Neural cell (in vitro differentiated cells): ENCODE measurements around the gene PCSK4. TPM values are rescaled to one million over a fixed set of nuclear protein-coding genes. Genes with fewer than 3 reads are reported as not detected.

Experiments used
- H2AFZ ChIP-seq: fragments of 200-600, 300-800 bp; sonication (generic), shearing (Covaris generic); 2 replicates; pipeline ENCODE4 v1.6.0; 2014; ENCODE audit warnings: low read depth, mild to moderate bottlenecking, antibody characterized with exemption, low read length, moderate library complexity
- H3F3A ChIP-seq: fragments of 200-600 bp; shearing (Covaris generic); 2 replicates; pipeline ENCODE4 v1.6.1; 2016; ENCODE audit warnings: mild to moderate bottlenecking, moderate library complexity, mixed read lengths, antibody characterized with exemption, low read length; ENCODE audit not compliant: insufficient read depth, poor library complexity, severe bottlenecking
- H3K27ac ChIP-seq: fragments of 200-600, 300-800 bp; sonication (generic), shearing (Covaris generic); 2 replicates; pipeline ENCODE4 v1.5.1; 2014; ENCODE audit warnings: mild to moderate bottlenecking, low read length, moderate library complexity
- H3K27me3 ChIP-seq: fragments of 300-800, 200-600 bp; sonication (generic), shearing (Covaris generic); 2 replicates; pipeline ENCODE4 v1.6.0; 2014; ENCODE audit warnings: mild to moderate bottlenecking, low read depth, low read length, moderate library complexity; ENCODE audit not compliant: insufficient read depth
- H3K36me3 ChIP-seq: fragments of 300-800, 200-600 bp; sonication (generic), shearing (Covaris generic); 2 replicates; pipeline ENCODE4 v1.5.1; 2014; ENCODE audit warnings: mild to moderate bottlenecking, antibody characterized with exemption, low read length, moderate library complexity; ENCODE audit not compliant: insufficient read depth
- H3K4me2 ChIP-seq: fragments of 300-800, 200-600 bp; sonication (generic), shearing (Covaris generic); 2 replicates; pipeline ENCODE4 v1.6.0; 2014; ENCODE audit warnings: mild to moderate bottlenecking, low read length
- H3K4me3 ChIP-seq: fragments of 300-800, 200-600 bp; sonication (generic), shearing (Covaris generic); 2 replicates; pipeline ENCODE4 v1.5.1; 2014; ENCODE audit warnings: mild to moderate bottlenecking, low read length, moderate library complexity
- H3K79me2 ChIP-seq: fragments of 200-600 bp; shearing (Covaris generic); replicated peaks from 2 replicates; pipeline ENCODE4 v1.6.0; 2014; ENCODE audit warnings: mild to moderate bottlenecking, low read length, moderate library complexity; ENCODE audit not compliant: insufficient read depth
- H3K9ac ChIP-seq: fragments of 300-800, 200-600 bp; sonication (generic), shearing (Covaris generic); 2 replicates; pipeline ENCODE4 v1.6.1; 2016; ENCODE audit warnings: mild to moderate bottlenecking, low read length, mixed read lengths
- H3K9me2 ChIP-seq: fragments of 200-600 bp; shearing (Covaris generic); 2 replicates; pipeline ENCODE4 v1.6.1; 2016; ENCODE audit warnings: mild to moderate bottlenecking, low read length, mixed read lengths; ENCODE audit not compliant: insufficient read depth
- H3K9me3 ChIP-seq: fragments of 200-600, 300-800 bp; sonication (generic), shearing (Covaris generic); 2 replicates; pipeline ENCODE4 v1.6.1; 2016; ENCODE audit warnings: mild to moderate bottlenecking, mixed run types, low read length, moderate library complexity, mixed read lengths
- H4K20me1 ChIP-seq: fragments of 200-600 bp; shearing (Covaris generic); 2 replicates; pipeline ENCODE4 v1.6.1; 2016; ENCODE audit warnings: mild to moderate bottlenecking, mixed run types; ENCODE audit not compliant: insufficient read depth
- EP300 ChIP-seq: fragments of 450-650 bp; conservative IDR thresholded peaks from 2 replicates; pipeline ENCODE4 v1.6.1; 2014; ENCODE audit warnings: antibody characterized with exemption, mild to moderate bottlenecking, moderate library complexity; ENCODE audit not compliant: poor library complexity, severe bottlenecking
- EZH2 ChIP-seq: fragments of 200-600, 300-800 bp; shearing (Covaris generic), sonication (generic); IDR thresholded peaks from 2 replicates; pipeline ENCODE4 v1.6.1; 2014; ENCODE audit warnings: antibody characterized with exemption, low read length, borderline replicate concordance, mild to moderate bottlenecking; ENCODE audit not compliant: insufficient read depth, poor library complexity, severe bottlenecking
- MXI1 ChIP-seq: fragments of 450-650 bp; conservative IDR thresholded peaks from 2 replicates; pipeline ENCODE4 v1.6.1; 2014; ENCODE audit warnings: antibody characterized with exemption, mild to moderate bottlenecking; ENCODE audit not compliant: poor library complexity, severe bottlenecking
- POLR2AphosphoS5 ChIP-seq: IDR thresholded peaks from 2 replicates; pipeline ENCODE4 v1.6.1; 2012
- RAD21 ChIP-seq: fragments of 450-650 bp; conservative IDR thresholded peaks from 2 replicates; pipeline ENCODE4 v1.6.1; 2014; ENCODE audit warnings: antibody characterized with exemption, mild to moderate bottlenecking, moderate library complexity
- REST ChIP-seq: IDR thresholded peaks from 2 replicates; pipeline ENCODE4 v1.6.1; 2012; ENCODE audit warnings: borderline replicate concordance
- SMC3 ChIP-seq: fragments of 450-650 bp; conservative IDR thresholded peaks from 2 replicates; pipeline ENCODE4 v1.6.1; 2014; ENCODE audit warnings: antibody characterized with exemption, mild to moderate bottlenecking, moderate library complexity; ENCODE audit not compliant: poor library complexity
- TAF1 ChIP-seq: IDR thresholded peaks from 2 replicates; pipeline ENCODE4 v1.6.1; 2012; ENCODE audit warnings: low read depth
- polyA plus RNA-seq: library from polyadenylated mRNA; depleted of rRNA; stranded (reverse); fragments of >200 nt; gene quantifications from 2 replicates; pipeline ENCODE4 v1.2.3, GENCODE V29; 2014
- TF ChIP-seq, protein P1 (sequence below): fragments of 450-650 bp; IDR thresholded peaks from 2 replicates; pipeline ENCODE4 v1.5.1; 2014; ENCODE audit warnings: antibody characterized with exemption, mild to moderate bottlenecking, moderate library complexity; ENCODE audit not compliant: poor library complexity, severe bottlenecking

Gene PCSK4
- polyA plus RNA-seq, 1 donor from 2014 or later = 11.8 TPM

- H2AFZ ChIP-seq = no peak overlapping the region
These were observed 56.8 kb downstream of the PCSK4 start for GRCh38 chr19:1433119-1434039.

DNA sequence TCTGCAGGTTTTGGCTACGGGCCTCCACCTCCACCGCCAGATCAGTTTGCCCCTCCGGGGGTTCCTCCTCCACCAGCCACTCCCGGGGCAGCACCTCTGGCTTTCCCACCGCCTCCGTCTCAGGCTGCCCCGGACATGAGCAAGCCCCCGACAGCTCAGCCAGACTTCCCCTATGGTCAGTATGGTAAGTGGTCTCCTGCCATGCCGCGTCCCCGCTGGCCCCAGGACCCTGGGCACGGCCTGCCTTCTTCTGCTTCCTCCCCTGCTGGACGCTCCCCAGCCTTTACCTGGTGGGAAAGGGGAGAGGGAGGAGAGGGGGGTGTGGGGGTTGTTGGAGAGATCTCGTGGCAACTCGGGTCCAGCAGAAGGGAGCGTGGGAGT is 57.7 kb downstream of the PCSK4 start:
- H3K9ac ChIP-seq = no peak overlapping the region
- no peak overlapping the region for H2AFZ ChIP-seq
- no peaks in the 10 kb centered on the region for H3K36me3 ChIP-seq
- H3K9me2 ChIP-seq = no peaks in the 10 kb centered on the region
- no peaks in the 10 kb centered on the region for H4K20me1 ChIP-seq
- H3K27ac ChIP-seq = no peak overlapping the region
- no peaks in the 10 kb centered on the region for H3K9me3 ChIP-seq
- H3K4me3 ChIP-seq = no peak overlapping the region
- no peaks in the 10 kb centered on the region for H3F3A ChIP-seq
- no peaks in the 10 kb centered on the region for H3K27me3 ChIP-seq
- no peaks in the 10 kb centered on the region for H3K79me2 ChIP-seq
- H3K4me2 ChIP-seq = no peak overlapping the region
- no peak for TF ChIP-seq REST
- no peak for TF ChIP-seq POLR2AphosphoS5
- TF ChIP-seq, protein P1, sequence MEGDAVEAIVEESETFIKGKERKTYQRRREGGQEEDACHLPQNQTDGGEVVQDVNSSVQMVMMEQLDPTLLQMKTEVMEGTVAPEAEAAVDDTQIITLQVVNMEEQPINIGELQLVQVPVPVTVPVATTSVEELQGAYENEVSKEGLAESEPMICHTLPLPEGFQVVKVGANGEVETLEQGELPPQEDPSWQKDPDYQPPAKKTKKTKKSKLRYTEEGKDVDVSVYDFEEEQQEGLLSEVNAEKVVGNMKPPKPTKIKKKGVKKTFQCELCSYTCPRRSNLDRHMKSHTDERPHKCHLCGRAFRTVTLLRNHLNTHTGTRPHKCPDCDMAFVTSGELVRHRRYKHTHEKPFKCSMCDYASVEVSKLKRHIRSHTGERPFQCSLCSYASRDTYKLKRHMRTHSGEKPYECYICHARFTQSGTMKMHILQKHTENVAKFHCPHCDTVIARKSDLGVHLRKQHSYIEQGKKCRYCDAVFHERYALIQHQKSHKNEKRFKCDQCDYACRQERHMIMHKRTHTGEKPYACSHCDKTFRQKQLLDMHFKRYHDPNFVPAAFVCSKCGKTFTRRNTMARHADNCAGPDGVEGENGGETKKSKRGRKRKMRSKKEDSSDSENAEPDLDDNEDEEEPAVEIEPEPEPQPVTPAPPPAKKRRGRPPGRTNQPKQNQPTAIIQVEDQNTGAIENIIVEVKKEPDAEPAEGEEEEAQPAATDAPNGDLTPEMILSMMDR = no peak
- no peak for TF ChIP-seq MXI1
- no peak for TF ChIP-seq EP300
- TF ChIP-seq RAD21 = no peak
- TF ChIP-seq TAF1 = no peak

More at GRCh38 chr19:1433119-1434039, 56.8 kb downstream of the PCSK4 start:
- no peak overlapping the region for H3K4me2 ChIP-seq
- no peaks in the 10 kb centered on the region for H3K9me2 ChIP-seq
- no peak overlapping the region for H3K27ac ChIP-seq
- H3K79me2 ChIP-seq = no peaks in the 10 kb centered on the region
- H3K9me3 ChIP-seq = no peaks in the 10 kb centered on the region
- no peaks in the 10 kb centered on the region for H3K27me3 ChIP-seq
- TF ChIP-seq RAD21 = no peak
- TF ChIP-seq, protein P1 = no peak
- no peak for TF ChIP-seq EZH2
- TF ChIP-seq TAF1 = no peak
- TF ChIP-seq REST = no peak
- no peak for TF ChIP-seq SMC3
- TF ChIP-seq MXI1 = no peak
- TF ChIP-seq POLR2AphosphoS5 = no peak
- H3F3A ChIP-seq = peaks cover 4% of the 10 kb centered on the region
- no peaks in the 10 kb centered on the region for H4K20me1 ChIP-seq
- no peaks in the 10 kb centered on the region for H3K36me3 ChIP-seq
- H3K9ac ChIP-seq = no peak overlapping the region
- no peak overlapping the region for H3K4me3 ChIP-seq
